Activated CD4-positive, alpha-beta T cell treated with anti-CD3 and anti-CD28 coated beads, Interleukin-2, Interleukin-4, amounts not matched to agents 100 ng/mL and 50 ng/mL, durations not matched to agents 16 hours and 8 hours (primary cell): ENCODE measurements around the gene ELAC2.
A peak's percentile ranks its signal among the peaks of the same experiment; 100 is the strongest.

Experiments
- DNase-seq: peaks from one replicate; pipeline ENCODE4 v3.0.0-alpha.2; 2020; ENCODE audit warnings: low spot score

The ELAC2 gene, protein sequence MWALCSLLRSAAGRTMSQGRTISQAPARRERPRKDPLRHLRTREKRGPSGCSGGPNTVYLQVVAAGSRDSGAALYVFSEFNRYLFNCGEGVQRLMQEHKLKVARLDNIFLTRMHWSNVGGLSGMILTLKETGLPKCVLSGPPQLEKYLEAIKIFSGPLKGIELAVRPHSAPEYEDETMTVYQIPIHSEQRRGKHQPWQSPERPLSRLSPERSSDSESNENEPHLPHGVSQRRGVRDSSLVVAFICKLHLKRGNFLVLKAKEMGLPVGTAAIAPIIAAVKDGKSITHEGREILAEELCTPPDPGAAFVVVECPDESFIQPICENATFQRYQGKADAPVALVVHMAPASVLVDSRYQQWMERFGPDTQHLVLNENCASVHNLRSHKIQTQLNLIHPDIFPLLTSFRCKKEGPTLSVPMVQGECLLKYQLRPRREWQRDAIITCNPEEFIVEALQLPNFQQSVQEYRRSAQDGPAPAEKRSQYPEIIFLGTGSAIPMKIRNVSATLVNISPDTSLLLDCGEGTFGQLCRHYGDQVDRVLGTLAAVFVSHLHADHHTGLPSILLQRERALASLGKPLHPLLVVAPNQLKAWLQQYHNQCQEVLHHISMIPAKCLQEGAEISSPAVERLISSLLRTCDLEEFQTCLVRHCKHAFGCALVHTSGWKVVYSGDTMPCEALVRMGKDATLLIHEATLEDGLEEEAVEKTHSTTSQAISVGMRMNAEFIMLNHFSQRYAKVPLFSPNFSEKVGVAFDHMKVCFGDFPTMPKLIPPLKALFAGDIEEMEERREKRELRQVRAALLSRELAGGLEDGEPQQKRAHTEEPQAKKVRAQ

GRCh38 chr17:13017655-13018459, at the start of gene ELAC2:
Gene ELAC2, minus strand, starts transcription at chr17:13018027. Its CDS starts 80 bp downstream, at chr17:13017947.
- DNase-seq, result peak; percentile 99

GRCh38 chr17:13065032-13065431, 47.2 kb upstream of the ELAC2 start:
- no peak for DNase-seq

- no peak for DNase-seq
These were observed 37.3 kb upstream of the ELAC2 start for GRCh38 chr17:13055131-13055530.

DNA sequence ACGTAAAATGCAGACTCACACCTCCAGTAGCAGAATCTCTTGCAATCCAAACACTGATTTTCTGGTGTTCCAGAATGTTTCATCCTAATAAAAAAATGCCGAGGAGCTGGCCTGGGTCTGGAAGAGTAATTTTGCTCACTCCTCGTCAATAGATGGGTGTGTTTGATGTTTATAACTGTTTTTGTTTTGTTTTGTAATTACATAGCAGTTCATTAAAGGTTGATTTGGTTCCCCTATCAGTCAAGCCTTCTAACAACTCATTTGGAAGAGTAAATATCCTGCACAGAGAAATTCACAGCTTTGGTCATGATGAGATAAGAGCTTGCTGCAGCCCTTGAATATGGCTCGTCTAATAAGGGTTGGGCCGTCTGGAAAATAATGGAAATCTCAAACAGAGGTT, 36.8 kb upstream of the ELAC2 start:
- no peak for DNase-seq

DNA sequence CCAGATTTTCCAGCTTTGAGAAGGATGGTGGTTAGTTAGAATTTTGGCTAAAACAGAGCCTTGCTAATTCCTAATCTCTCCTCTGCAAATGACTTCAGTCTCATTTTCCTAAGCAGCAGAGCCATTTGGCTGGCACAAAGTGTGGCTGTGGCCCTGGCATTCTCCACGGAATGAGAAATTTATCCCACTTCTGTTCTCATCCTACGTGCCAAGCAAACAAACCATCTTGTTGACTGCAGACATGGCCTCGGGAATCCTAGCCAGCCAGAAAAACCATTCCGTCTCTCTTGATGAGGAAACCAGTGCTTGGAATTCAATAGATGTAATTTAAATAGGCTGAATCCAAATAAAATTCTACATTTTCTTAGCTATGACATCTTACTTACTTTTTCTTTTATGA, 34.1 kb upstream of the ELAC2 start:
- no peak for DNase-seq

DNA sequence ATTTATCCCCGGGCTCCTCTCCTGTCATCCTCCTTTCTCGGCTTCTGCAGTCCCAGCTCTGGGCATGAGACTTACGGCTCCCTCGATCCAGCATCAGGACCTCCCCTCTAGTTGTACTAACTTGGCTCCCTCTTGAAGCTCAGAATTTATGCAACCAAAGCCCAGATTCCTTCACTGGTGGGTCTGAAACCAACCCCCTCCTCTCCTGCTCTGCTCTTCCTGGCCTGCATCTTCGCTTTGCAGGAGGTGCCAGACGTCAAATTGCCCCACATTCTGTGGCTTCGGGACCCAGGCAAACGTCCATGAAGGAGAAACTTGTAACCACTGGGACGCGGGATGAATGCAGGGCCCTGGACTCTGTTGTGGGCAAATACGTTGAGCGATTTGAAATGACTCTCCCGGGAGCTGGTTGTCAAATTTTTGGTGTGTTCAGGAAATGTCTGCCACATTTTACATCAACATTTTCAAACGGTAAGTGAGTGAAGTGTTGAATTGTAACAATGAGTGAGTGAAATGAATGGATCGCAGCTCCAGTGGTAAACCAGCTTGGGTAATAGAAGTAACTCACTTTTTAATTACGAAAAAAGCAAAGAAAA, 29.3 kb upstream of the ELAC2 start:
- no peak for DNase-seq

DNA sequence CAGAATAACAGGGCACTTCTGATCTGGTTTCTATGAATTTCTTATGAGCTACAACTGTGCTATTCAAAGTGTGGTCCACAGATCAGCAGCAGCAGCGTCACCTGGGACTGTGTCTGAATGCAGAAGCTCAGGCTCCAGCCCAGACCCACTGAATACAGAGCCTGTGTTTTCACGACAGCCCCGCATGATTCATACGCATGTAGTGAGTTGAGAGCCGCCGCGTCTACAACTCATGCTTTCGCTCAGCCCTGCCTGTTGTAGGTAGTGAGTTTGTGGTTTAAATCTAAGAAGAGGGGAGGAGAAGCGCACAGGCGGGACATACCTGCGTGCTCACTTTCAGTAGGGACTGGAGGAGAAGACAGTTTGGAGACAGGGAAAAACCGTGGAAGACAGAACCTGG, 28.5 kb upstream of the ELAC2 start:
- no peak for DNase-seq

GRCh38 chr17:13044572-13045065, 26.8 kb upstream of the ELAC2 start:
- no peak for DNase-seq

DNA sequence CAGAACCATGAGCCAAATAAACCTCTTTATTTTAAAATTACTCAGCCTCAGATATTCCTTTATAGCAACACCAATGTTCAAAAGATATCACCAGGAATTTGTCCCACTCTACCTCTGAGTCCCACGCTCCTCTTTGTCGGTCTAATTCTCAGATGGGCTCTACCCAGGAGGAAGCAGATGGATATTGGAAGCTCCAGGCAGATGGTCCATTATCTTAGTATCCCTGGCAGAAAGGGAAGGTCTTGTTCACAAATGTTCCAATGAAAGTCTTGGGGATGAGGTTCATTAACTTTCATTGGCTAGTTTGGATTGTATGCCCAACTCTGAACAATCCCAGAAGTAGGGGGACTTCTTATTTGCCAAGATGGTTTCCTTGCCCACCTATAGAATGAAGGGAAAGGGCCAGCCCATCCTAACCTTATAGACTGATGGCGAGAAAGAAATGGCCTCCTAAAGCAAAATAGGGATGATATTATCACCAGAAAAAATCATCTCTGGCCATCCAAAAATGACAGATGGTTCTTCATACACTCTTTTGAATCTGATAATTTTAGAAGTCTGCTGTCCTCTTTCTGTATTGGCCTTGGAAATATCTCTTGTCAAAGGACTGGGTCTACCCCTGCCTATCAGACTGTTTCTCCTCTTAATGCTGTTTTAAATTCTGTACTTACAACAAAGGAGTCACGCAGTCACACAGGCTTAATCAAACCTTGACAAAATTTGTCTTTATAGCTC, 21.3 kb upstream of the ELAC2 start:
- DNase-seq, result no peak

GRCh38 chr17:13036751-13037150, 18.9 kb upstream of the ELAC2 start:
- no peak for DNase-seq

DNA sequence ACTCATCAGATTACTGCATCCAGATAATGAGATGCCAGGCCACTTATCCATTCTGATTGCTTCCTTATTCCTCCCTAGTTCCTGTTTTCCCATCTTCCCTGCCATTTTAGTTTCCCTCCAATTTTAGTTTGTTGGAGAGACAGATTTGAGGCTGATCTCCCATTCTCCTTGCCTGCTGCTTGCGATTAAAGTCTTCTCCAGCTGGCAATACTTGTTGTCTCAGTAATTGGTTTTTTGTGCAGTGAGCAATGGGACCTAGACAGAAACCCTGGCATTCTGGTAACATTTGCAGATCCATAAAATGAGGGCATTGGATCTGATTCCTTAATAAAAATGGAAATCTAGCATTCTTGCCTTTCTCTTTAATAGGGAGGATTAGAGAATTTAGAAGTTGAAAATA, 17.6 kb upstream of the ELAC2 start:
- DNase-seq, result no peak

- DNase-seq, result peak; percentile 59
These were observed 14.0 kb upstream of the ELAC2 start for GRCh38 chr17:13031718-13032350.

DNA sequence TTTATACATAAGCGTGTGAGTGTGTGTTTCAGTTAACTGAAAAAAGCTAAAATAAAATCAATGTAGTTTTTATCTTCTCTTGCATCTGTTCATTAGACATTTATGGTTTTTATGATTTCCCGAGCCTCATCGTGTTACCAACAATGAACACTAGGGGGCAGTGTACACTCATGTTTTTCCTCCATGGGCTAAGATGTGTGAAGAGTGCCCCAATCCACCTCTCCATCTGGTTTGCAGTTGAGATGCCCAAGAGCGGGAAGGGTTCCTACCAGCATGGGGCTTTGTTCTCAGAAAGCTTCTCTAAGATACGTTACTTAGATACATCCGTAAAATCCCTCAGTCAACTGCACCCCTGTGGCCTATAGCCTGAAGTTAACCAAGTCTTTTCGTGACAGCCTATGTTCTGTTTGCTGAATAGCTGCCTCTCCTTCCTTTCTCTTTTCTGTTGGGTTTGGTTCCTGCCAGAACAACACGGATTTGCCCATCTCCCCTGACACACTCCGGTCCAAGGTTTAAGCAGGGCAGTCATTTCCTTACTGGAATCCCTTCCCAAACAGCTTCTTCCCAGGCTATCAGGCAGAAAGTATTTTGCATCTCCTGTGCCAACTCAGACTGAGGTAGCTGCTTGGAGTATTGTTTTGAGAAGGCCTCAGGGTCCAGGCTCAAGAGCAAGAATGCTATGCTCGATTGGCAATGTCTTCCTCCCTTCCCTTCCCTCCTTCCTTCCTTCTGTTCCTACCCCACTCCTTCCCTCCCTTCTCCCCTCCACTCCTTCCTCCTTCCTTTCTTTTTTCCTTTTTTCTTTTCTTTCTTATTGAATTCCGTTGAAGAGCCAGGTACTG, 12.9 kb upstream of the ELAC2 start:
- DNase-seq, result peak; percentile 59

DNA sequence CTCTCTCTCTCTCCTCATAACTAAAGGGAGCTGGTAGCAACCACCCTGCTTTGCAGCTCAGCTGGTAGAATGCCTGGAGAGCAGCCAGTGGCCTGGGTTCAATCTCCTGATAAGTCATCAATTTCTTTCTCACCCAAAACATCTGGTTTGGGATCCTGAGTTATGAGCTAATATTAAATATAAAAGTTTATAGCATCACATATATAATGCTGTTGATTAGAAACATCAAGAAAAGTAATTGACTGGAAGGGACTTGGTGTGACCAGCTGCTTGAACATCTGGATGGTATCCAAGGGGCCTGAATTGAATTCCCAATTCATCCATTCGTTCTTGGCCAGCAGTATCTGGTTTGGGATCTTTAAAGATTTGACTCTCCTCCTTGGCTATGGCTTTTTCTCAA, 12.2 kb upstream of the ELAC2 start:
- DNase-seq, result no peak

DNA sequence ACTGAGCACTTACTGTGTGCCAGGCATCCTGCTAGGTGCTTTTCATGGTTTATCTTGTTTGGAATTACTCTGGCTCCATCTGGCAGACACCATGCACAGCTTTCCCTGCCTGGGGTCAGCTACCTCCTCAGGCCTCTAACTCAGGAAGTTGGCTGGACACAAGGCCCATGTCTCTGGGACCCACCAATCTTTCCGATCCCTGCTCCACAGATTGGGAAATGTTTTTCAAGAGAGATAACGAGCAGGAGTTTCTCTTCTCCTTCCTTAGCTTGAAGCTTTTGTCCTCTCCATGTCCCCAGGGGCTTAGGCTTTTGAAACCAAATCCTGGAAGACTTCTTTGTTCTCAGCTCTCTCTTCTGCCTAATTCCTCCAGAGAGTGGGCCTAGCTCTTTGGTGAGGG, 11.5 kb upstream of the ELAC2 start:
- DNase-seq, result no peak

GRCh38 chr17:13027246-13027645, 9.4 kb upstream of the ELAC2 start:
- no peak for DNase-seq

DNA sequence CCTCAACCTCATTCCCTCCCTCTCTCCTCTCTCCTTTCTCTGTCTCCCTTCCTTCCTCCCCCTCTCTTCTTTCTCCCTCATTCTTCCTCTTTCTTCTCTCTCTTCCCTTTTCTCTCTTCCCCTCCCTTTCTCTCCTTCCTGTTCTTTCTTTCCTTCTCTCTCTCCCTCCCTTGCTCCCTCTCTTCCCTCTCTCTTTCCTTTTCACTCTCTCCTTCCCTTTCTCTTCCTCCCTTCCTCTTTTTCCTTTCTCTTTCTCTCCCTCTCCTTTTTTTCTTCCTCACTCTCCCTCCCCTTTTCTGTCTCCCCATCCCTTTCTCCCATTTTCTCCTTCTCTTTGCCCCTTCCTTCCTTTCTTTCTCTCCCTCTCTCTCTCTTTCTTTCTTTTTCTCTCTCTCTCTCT, 7.9 kb upstream of the ELAC2 start:
- no peak for DNase-seq

DNA sequence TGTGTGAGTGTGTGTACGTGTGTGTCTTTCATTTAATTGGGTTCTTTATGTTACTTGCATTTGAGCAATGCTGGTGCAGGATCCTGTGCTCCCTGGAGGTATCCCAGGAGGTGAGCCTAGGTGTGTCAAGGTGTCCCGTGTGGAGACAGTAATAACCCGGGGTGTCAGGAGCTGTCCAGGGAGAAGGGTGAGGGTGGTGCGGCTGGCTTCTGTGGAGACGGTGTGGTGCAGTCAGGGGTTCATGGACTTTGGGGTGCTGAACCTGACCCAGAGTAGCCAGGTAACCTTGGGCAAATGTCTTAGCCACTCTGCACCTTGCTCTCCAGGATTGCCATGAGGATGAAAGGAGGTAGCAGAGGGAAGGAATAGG, 7.4 kb upstream of the ELAC2 start:
- no peak for DNase-seq

GRCh38 chr17:13024526-13025257, 6.9 kb upstream of the ELAC2 start:
- DNase-seq, result peak; percentile 65
